SU-DHL-6 (cell line): ENCODE data around the gene TXN2.

Experiments used
- CTCF ChIP-seq: fragments of 200-600 bp; sonication (generic); IDR thresholded peaks from one replicate; pipeline ENCODE4 v1.5.1; 2017; ENCODE audit warnings: antibody characterized with exemption, mild to moderate bottlenecking, low read length, moderate library complexity; ENCODE audit not compliant: insufficient read depth, poor library complexity, severe bottlenecking
- EZH2phosphoT487 ChIP-seq: fragments of 200-600 bp; sonication (generic), shearing (Covaris generic); conservative IDR thresholded peaks from 2 replicates; pipeline ENCODE4 v1.6.1; 2018; ENCODE audit warnings: mild to moderate bottlenecking, antibody characterized with exemption, low read length, moderate library complexity, mixed read lengths

DNA sequence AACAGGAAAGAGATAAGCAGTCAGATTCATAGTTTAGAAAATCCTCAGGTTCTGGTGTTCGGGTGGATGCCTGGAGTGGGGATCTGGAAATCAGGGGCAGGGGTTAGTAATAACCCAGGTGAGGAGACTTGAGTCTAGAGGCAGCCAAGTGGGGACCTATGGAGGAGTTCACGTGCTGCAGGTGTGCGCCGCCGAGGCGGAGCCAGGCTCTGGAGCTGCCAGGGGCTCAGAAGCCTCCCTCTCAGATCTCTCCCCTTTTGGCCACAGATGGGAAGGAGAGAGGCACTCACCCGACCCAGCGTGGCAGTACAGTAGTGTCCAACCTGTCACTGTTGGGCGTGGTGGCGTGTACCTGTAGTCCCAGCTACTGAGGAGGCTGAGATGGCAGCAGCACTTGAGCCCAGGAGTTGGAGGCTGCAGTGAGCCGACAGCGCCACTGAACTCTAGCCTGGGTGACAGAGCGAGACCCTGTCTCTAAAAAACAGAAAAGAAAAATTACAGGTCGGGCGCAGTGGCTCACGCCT is 27.5 kb downstream of the TXN2 start:
- TF ChIP-seq CTCF, result no peak
- no peak for TF ChIP-seq EZH2phosphoT487
